Astrocyte of the spinal cord (primary cell): ENCODE measurements around the gene FUT8.

Experiments used
- DNase-seq: peaks from one replicate; pipeline ENCODE4 v3.0.0; 2011; ENCODE audit warnings: low read depth, low spot score
- H3K4me3 ChIP-seq: 2 replicates; pipeline ENCODE4 v1.5.1; 2011; ENCODE audit warnings: low read depth, mild to moderate bottlenecking, low read length, moderate library complexity
- in situ Hi-C: cut with HindIII; loops from 2 replicates; pipeline ENCODE4 v1.10.0; 2017; ENCODE audit warnings: low sequenced_read_pairs
- TF ChIP-seq, protein P1 (sequence below): IDR thresholded peaks from 2 replicates; pipeline ENCODE4 v1.5.1; 2012; ENCODE audit warnings: low read depth, mild to moderate bottlenecking, low read length, inconsistent platforms

Gene FUT8

DNA sequence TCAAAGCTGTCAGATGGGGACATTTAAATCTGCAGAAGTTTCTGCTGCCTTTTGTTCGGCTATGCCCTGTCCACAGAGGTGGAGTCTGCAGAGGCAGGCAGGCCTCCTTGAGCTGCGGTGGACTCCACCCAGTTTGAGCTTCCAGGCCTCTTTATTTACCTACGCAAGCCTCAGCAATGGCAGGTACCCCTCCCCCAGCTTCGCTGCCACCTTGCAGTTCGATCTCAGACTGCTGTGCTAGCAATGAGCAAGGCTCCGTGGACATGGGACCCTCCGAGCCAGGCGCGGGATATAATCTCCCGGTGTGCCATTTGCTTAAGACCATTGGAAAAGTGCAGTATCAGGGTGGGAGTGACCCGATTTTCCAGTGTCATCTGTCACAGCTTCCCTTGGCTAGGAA, 115.5 kb downstream of the FUT8 start:
- DNase-seq = no peak
- H3K4me3 ChIP-seq = no peak overlapping the region
- TF ChIP-seq, protein P1, sequence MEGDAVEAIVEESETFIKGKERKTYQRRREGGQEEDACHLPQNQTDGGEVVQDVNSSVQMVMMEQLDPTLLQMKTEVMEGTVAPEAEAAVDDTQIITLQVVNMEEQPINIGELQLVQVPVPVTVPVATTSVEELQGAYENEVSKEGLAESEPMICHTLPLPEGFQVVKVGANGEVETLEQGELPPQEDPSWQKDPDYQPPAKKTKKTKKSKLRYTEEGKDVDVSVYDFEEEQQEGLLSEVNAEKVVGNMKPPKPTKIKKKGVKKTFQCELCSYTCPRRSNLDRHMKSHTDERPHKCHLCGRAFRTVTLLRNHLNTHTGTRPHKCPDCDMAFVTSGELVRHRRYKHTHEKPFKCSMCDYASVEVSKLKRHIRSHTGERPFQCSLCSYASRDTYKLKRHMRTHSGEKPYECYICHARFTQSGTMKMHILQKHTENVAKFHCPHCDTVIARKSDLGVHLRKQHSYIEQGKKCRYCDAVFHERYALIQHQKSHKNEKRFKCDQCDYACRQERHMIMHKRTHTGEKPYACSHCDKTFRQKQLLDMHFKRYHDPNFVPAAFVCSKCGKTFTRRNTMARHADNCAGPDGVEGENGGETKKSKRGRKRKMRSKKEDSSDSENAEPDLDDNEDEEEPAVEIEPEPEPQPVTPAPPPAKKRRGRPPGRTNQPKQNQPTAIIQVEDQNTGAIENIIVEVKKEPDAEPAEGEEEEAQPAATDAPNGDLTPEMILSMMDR = no peak
- in situ Hi-C loops = no loop called here

DNA sequence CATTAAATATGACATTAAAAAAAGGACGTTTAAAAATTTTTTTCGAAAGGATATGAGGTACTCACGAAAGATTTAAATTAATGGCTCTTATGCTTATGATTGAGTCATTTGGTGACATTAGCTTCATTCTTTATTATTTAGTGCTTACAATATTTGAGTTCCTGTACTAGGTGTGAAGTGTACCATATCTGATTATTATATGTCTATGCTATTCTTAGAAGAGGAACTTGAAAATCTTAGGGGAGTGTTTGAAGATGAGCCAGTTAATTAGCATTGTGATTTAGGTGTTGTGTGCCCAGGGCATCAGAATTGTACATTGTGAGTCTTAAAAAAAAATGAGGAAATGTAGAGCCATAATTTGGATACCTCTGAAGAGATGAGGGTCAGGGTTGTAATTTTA, 118.6 kb downstream of the FUT8 start:
- DNase-seq = no peak
- in situ Hi-C loops = no loop called here
- H3K4me3 ChIP-seq = no peak overlapping the region
- TF ChIP-seq, protein P1 = no peak

DNA sequence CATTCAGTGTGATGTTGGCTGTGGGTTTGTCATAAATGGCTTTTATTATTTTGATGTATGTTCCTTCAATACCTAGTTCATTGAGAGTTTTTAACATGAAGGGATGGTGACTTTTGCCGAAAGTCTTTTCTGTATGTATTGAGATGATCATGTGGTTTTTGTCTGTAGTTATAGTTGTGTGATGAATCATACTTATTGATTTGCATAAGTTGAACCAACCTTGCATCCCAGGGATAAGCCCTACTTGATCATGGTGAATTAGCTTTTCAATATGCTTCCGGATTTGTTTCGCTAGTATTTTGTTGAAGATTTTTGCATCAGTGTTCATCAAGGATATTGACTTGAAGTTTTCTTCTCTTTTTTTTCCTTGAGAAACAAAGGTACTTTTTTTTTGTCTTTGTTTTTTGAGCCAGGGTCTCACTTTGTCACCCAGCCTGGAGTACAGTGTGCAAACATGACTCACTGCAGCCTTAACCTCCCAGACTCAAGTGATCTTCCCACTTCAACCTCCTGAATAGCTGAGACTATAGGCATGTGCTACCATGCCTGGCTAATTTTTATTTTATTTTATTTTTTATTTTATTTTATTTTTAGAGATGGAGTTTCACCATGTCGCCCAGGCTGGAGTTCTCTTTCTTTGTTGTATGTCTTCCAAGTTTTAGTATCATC, 121.3 kb downstream of the FUT8 start:
- H3K4me3 ChIP-seq = no peak overlapping the region
- TF ChIP-seq, protein P1 = no peak

DNA sequence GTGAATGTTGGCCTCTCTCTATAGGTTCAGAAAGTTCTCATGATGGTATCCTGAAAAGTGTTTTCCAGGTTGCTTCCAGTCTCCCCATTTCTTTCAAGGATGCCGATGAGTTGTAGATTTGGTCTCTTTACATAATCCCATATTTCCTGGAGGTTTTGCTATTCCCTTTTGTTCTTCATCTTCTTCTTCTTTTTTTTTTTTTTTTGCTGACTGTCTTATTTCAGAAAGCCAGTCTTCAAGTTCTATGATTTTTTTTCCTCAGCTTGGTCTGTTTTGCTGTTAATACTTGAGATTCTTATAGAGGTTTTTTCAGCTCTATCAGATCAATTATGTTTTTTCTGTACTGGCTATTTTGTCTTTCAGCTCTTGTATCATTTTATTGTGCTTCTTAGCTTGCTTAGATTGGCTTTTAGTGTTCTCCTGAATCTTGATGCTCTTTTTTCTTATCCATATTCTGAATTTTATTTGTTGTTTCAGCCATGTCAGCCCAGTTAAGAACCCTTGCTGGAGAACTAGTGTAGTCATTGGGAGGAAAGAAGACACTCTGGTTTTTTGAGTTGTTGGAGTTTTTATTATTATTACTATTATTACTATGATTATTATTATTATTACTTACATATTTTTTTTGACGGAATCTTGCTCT, 124.4 kb downstream of the FUT8 start:
- in situ Hi-C loops = no loop called here
- no peak for DNase-seq
- TF ChIP-seq, protein P1 = no peak
- H3K4me3 ChIP-seq = no peak overlapping the region

More for the DNA sequence above, 121.3 kb downstream of the FUT8 start:
- no peak for DNase-seq
- in situ Hi-C loops = no loop called here

DNA sequence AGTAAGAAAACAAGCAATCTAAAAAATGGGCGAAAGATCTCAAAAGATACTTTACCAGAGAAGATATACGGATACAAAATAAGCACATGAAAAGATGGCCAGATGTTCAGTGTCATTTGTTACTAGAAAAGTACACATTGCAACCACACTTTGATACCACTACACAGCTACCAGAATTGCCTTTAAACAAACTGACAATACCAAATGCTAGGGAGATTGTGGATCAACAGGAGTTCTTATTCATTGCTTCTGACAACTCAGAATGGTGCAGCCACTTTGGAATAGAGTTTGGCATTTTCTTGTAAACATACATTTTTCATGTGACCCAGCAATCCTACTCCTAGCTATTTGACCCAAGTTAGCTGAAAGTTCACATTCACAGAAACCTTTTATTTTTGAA, 136.3 kb downstream of the FUT8 start:
- in situ Hi-C loops = no loop called here
- no peak for DNase-seq
- TF ChIP-seq, protein P1 = no peak
- no peak overlapping the region for H3K4me3 ChIP-seq

DNA sequence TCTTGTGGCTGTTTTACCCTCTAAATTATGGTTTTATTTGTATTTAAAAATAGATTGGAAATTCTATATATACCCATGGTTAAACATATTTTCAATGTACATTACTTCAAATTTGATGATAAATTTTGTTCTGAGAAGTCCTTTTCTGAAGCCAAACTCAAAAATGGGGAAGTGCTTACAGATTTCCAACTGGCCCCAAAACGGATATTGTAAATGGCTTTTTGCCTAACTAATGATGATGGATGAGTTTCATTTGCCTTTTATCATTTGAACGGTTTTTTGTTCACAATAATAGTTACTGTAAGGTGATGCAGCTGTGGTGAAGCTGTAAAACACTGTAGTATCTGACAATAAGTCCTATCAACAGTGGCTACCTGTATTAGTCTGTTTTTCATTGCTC, 136.9 kb downstream of the FUT8 start:
- in situ Hi-C loops = no loop called here
- H3K4me3 ChIP-seq = no peak overlapping the region
- TF ChIP-seq, protein P1 = no peak
- DNase-seq = no peak
